T-cell (primary cell): ENCODE data around the gene BET1. TPM values are rescaled to one million over a fixed set of nuclear protein-coding genes. Genes with fewer than 3 reads are reported as not detected.

Experiments
- ATAC-seq, 4 experiments: fragments of 200-7000 bp in 3 of 4; fragments of 150-1000 bp in 1 of 4; cut with Tn5 transposase; replicated peaks in 1 of 4; 1 replicate in 3 of 4; 2 replicates in 1 of 4; pipeline ENCODE4 v1.10.0; 2021; ENCODE audit warnings: moderate library complexity in 3 of 4, mild to moderate bottlenecking in 2 of 4, moderate number of reproducible peaks in 1 of 4
- CTCF ChIA-PET, 2 donors: fragments of 300-600 bp; sonication (Branson Sonifier 250); formaldehyde crosslinking; loops; one replicate each; lab custom pipeline; 2022; ENCODE audit warnings: antibody characterized with exemption in 2 of 2; lab: Charles Lee
- POLR2A ChIA-PET, 2 donors: fragments of 300-600 bp; sonication (Branson Sonifier 250); formaldehyde crosslinking; loops; one replicate each; lab custom pipeline; 2022; ENCODE audit warnings: antibody characterized with exemption in 2 of 2; lab: Charles Lee
- DNase-seq, 35 experiments: peaks; one replicate each; pipeline versions ENCODE4 v3.0.0 to v3.0.0-alpha.2; 2013 to 2023
- H3K27ac ChIP-seq: one replicate; pipeline ENCODE4 v1.5.1; 2013; ENCODE audit warnings: low read length
- H3K27me3 ChIP-seq, 2 experiments: replicated peaks in 1 of 2; 1 replicate in 1 of 2; 2 replicates in 1 of 2; pipeline versions ENCODE4 v1.6.1 to v1.7.0; 2013; ENCODE audit warnings: low read length in 1 of 2, mixed read lengths in 1 of 2; ENCODE audit not compliant: control insufficient read depth in 2 of 2, insufficient read depth in 2 of 2; ENCODE audit errors: extremely low read depth in 1 of 2
- H3K36me3 ChIP-seq, 2 donors: 1 replicate in 1 of 2; 2 replicates in 1 of 2; pipeline versions ENCODE4 v1.6.1 to v1.7.0; 2013; ENCODE audit warnings: low read length in 1 of 2; ENCODE audit not compliant: control insufficient read depth in 2 of 2, insufficient read depth in 1 of 2; ENCODE audit errors: extremely low read depth in 1 of 2
- H3K4me1 ChIP-seq, 2 experiments: 1 replicate in 1 of 2; 2 replicates in 1 of 2; pipeline versions ENCODE4 v1.6.1 to v1.7.0; 2013; ENCODE audit warnings: low read length in 2 of 2, mixed read lengths in 1 of 2; ENCODE audit not compliant: insufficient read depth in 2 of 2, control insufficient read depth in 1 of 2; ENCODE audit errors: extremely low read depth in 1 of 2
- H3K4me3 ChIP-seq, 2 donors: 1 replicate in 1 of 2; 2 replicates in 1 of 2; pipeline versions ENCODE4 v1.5.1 to v1.7.0; 2013; ENCODE audit warnings: mild to moderate bottlenecking in 2 of 2, low read length in 1 of 2, moderate library complexity in 1 of 2; ENCODE audit not compliant: control insufficient read depth in 1 of 2; ENCODE audit errors: extremely low read depth in 1 of 2
- H3K9me3 ChIP-seq: 2 replicates; pipeline ENCODE4 v1.7.0; 2013
- H3K27ac Mint-ChIP-seq, 2 donors: one replicate each; pipeline ENCODE4 v1.8.0; 2020 to 2021; ENCODE audit warnings: mild to moderate bottlenecking in 2 of 2, mixed read lengths in 2 of 2
- H3K27me3 Mint-ChIP-seq, 2 donors: one replicate each; pipeline ENCODE4 v1.8.0; 2021 to 2022; ENCODE audit warnings: mixed read lengths in 2 of 2
- H3K36me3 Mint-ChIP-seq: one replicate; pipeline ENCODE4 v1.8.0; 2021; ENCODE audit warnings: mixed read lengths
- H3K4me1 Mint-ChIP-seq, 3 donors: one replicate each; pipeline ENCODE4 v1.8.0; 2020 to 2022; ENCODE audit warnings: mixed read lengths in 3 of 3, mild to moderate bottlenecking in 1 of 3
- H3K4me3 Mint-ChIP-seq, 3 donors: one replicate each; pipeline ENCODE4 v1.8.0; 2020 to 2022; ENCODE audit warnings: mild to moderate bottlenecking in 3 of 3, mixed read lengths in 3 of 3, moderate library complexity in 3 of 3
- H3K9me3 Mint-ChIP-seq, 3 donors: one replicate each; pipeline ENCODE4 v1.8.0; 2020 to 2022; ENCODE audit warnings: mixed read lengths in 3 of 3
- WGBS: methylation state at CpG from one replicate; pipeline ENCODE4 v1.1.5; 2013; ENCODE audit warnings: missing lambda C conversion rate; ENCODE audit not compliant: insufficient coverage; 5-methylcytosine and 5-hydroxymethylcytosine counted together
- total RNA-seq, 35 experiments: library from RNA in 6 of 35; stranded (reverse) in 6 of 35; fragments of 120-200 nt in 1 of 35; gene quantifications; one replicate each; pipeline versions ENCODE4 v1.2.1 to v1.2.4 and lab custom pipeline; 2013 to 2026

The BET1 gene
- total RNA-seq, 5 donors from 2014 or later (not counting 1 experiment from before 2014, with no cell fraction given): 11.9 to 27.2 (median 25.4) TPM

DNA sequence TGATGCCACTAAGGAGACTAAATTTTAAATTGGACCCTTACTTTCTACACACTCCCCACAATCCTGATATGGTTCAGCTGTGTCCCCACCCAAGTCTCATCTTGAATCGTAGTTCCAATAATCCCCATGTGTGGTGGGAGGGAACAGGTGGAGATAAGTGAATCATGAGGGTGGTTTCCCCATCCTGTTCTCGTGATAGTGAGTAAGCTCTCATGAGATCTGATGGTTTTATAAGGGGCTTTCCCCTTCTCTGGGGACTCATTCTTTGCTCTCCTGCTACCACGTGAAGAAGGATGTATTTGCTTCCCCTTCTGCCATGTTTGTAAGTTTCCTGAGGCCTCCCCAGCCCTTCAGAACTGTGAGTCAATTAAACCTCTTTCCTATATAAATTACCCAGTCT is 18.4 kb upstream of the BET1 start:
- Histone ChIP-seq H3K27ac (no peak overlapping the region), H3K9me3 (no peaks in the 10 kb centered on the region), H3K4me3 (no peak overlapping the region), H3K27me3 (no peaks in the 10 kb centered on the region), H3K4me1 (no peaks in the 10 kb centered on the region), H3K36me3 (no peaks in the 10 kb centered on the region)
- H3K27me3 Mint-ChIP-seq: peaks cover 13 to 27% of the 10 kb centered on the region in 2 donors
- H3K4me3 Mint-ChIP-seq: no peak overlapping the region
- no peaks in the 10 kb centered on the region for H3K36me3 Mint-ChIP-seq
- no peak overlapping the region for H3K27ac Mint-ChIP-seq
- no CpG with 5 or more reads among the region's 3 CpGs for WGBS
- ChIA-PET CTCF (no interaction called here), POLR2A (no interaction called here)
- H3K4me1 Mint-ChIP-seq: no peaks in the 10 kb centered on the region
- H3K9me3 Mint-ChIP-seq: no peaks in the 10 kb centered on the region
- ATAC-seq: no peak
- no peak for DNase-seq

DNA sequence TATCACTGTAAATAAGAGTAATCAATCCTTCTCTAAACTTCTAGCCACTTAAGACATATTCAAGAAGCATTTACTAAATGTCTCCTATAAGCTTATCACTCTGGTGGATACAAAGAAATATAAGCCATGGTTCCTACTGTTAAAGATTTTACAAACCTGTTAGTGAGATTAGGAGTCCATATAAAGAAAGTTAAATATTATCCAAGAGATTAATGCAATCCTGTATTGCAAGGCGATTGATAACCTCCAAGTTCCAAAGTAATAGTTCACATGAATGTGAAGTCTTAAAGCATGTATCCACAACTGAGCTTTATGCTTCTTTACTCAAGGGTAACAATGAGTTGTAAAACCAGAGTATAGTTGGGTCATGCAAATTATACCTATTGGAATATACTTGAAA is 12.6 kb upstream of the BET1 start:
- H3K36me3 ChIP-seq: no peaks in the 10 kb centered on the region
- no peaks in the 10 kb centered on the region for H3K4me1 ChIP-seq
- H3K27ac ChIP-seq: no peak overlapping the region
- no peak overlapping the region for H3K4me3 Mint-ChIP-seq
- POLR2A ChIA-PET: no interaction called here
- ATAC-seq (no peak), DNase-seq (no peak)
- no CpG with 5 or more reads among the region's 1 CpG for WGBS
- no peak overlapping the region for H3K27ac Mint-ChIP-seq
- no peaks in the 10 kb centered on the region for H3K9me3 Mint-ChIP-seq
- no peaks in the 10 kb centered on the region for H3K9me3 ChIP-seq
- peaks cover 22% of the 10 kb centered on the region in 2 donors for H3K27me3 Mint-ChIP-seq
- H3K36me3 Mint-ChIP-seq: no peaks in the 10 kb centered on the region
- H3K4me3 ChIP-seq: no peak overlapping the region
- H3K27me3 ChIP-seq: no peaks in the 10 kb centered on the region
- CTCF ChIA-PET: no interaction called here
- no peaks in the 10 kb centered on the region for H3K4me1 Mint-ChIP-seq

DNA sequence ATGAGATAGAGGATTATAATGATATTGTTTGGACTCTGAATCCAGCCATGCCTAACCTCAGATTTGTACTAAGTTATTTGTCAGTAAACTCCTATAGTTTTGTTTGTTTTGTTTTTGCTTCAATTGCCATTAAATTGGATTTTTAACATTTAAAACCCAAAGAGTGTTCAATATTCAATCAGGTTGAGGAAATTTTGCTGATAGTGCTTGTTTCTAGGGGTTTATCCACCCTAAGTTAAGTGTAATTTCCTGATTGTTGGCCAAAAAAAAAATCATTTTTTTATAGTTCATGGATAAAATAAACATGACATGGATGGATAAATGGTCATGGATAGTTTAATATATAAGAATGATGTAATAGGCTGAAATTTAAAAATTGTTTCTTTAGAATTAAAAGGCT is 11.4 kb upstream of the BET1 start:
- H3K4me1 ChIP-seq: no peaks in the 10 kb centered on the region
- no peaks in the 10 kb centered on the region for H3K36me3 Mint-ChIP-seq
- H3K27me3 Mint-ChIP-seq: peaks cover 22% of the 10 kb centered on the region in 2 donors
- no peaks in the 10 kb centered on the region for H3K27me3 ChIP-seq
- ChIA-PET CTCF (no interaction called here), POLR2A (no interaction called here)
- DNase-seq (no peak), ATAC-seq (no peak)
- no peak overlapping the region for H3K4me3 Mint-ChIP-seq
- H3K9me3 Mint-ChIP-seq: no peaks in the 10 kb centered on the region
- no peaks in the 10 kb centered on the region for H3K36me3 ChIP-seq
- H3K4me3 ChIP-seq: no peak overlapping the region
- no peak overlapping the region for H3K27ac ChIP-seq
- no peaks in the 10 kb centered on the region for H3K9me3 ChIP-seq
- no peaks in the 10 kb centered on the region for H3K4me1 Mint-ChIP-seq
- no peak overlapping the region for H3K27ac Mint-ChIP-seq

DNA sequence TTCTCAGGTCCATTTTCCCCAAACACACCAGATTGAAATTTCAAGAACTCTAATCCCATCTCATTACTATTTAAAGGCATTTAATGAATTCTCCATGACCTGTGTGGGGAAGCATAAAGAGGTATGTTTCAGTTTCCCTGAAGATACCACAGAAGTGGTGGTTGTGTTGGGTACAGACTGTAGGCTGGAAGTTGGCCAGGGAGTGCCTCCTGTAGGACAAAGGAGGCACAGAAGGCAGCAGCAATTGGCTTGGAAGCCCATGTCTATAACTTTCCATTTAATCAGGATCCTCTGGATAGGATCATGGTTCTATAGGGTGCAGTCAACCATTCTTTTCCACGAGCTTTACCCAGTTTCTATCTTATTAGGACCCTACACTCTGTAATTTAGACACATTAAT is 8.6 kb upstream of the BET1 start:
- CTCF ChIA-PET: no interaction called here

DNA sequence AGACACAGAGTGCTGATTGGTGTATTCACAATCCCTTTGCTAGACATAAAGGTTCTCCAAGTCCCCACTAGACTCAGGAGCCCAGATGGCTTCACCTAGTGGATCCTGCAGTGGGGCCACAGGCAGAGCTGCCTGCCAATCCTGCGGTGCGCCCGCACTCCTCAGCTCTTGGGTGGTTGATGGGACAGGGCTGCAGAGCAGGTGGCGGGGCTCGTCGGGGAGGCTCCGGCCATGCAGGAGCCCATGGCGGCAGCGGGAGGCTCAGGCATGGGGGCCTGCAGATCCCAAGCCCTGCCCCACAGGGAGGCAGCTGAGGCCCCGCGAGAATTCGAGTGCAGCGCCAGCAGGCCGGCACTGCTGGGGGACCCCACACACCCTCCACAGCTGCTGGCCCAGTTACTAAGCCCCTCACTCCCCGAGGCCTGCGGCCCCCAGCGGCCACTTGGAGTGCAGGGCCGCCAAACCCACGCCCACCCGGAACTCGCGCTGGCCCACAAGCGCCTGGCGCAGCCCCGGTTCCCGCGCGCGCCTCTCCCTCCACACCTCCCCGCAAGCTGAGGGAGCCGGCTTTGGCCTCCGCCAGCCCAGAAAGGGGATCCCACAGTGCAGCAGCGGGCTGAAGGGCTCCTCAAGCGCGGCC is 7.7 kb upstream of the BET1 start:
- H3K27me3 Mint-ChIP-seq: peaks cover 13 to 15% of the 10 kb centered on the region in 2 donors
- H3K4me1 ChIP-seq: no peaks in the 10 kb centered on the region
- no peaks in the 10 kb centered on the region for H3K36me3 ChIP-seq
- no peaks in the 10 kb centered on the region for H3K4me1 Mint-ChIP-seq
- H3K27me3 ChIP-seq: no peaks in the 10 kb centered on the region
- ATAC-seq (no peak), DNase-seq (peak in 1 of 35 experiments; percentile 4)
- no peak overlapping the region for H3K27ac ChIP-seq
- no peak overlapping the region for H3K4me3 Mint-ChIP-seq
- H3K4me3 ChIP-seq: no peak overlapping the region
- no peak overlapping the region for H3K27ac Mint-ChIP-seq
- CTCF ChIA-PET: no interaction called here
- POLR2A ChIA-PET: interaction anchor here (0.6 to 0.7 kb wide), 2 partner anchors 10 to 17 kb away, joined by 4 read pairs; no protein-coding TSS in a partner anchor
- H3K9me3 Mint-ChIP-seq: no peaks in the 10 kb centered on the region
- WGBS: 90% methylated on average over 29 of the region's 35 CpGs
- no peaks in the 10 kb centered on the region for H3K36me3 Mint-ChIP-seq
- no peaks in the 10 kb centered on the region for H3K9me3 ChIP-seq

More for the DNA sequence above, 8.6 kb upstream of the BET1 start:
- no peak for ATAC-seq
- no peaks in the 10 kb centered on the region for H3K4me1 ChIP-seq
- Mint-ChIP-seq H3K27ac (no peak overlapping the region), H3K36me3 (no peaks in the 10 kb centered on the region), H3K27me3 (peaks cover 13 to 15% of the 10 kb centered on the region in 2 donors), H3K4me1 (no peaks in the 10 kb centered on the region), H3K9me3 (no peaks in the 10 kb centered on the region), H3K4me3 (no peak overlapping the region)
- no peak for DNase-seq
- WGBS: no CpG with 5 or more reads among the region's 1 CpG
- H3K27ac ChIP-seq: no peak overlapping the region
- no peaks in the 10 kb centered on the region for H3K36me3 ChIP-seq
- no peak overlapping the region for H3K4me3 ChIP-seq
- POLR2A ChIA-PET: interaction anchor here in 1 of 2 donors (0.6 kb wide), 1 partner anchor 11 kb away, joined by 4 read pairs; no protein-coding TSS in a partner anchor
- H3K27me3 ChIP-seq: no peaks in the 10 kb centered on the region
- no peaks in the 10 kb centered on the region for H3K9me3 ChIP-seq

DNA sequence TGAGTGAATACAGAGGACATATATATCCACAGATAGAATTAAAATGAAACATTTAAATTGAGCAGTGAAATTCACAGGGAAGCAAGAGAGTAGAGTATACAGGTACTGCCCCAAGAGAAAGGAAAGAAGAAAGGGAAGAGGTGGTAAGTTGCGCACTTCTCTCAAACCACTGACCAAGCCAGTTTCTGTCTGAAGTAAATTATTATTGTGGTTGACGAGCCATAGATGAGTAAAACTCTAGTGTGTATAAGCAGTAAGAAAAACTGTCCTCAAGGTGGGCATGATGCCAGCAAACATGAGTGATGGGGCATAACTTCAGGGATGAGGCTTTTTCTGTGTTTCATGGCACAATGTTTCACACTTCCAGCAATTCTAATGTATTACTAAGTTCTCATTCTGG is 4.4 kb upstream of the BET1 start:
- Mint-ChIP-seq H3K36me3 (no peaks in the 10 kb centered on the region), H3K27ac (no peak overlapping the region), H3K9me3 (no peaks in the 10 kb centered on the region), H3K4me3 (no peak overlapping the region), H3K4me1 (peaks cover 8 to 14% (median 11%) of the 10 kb centered on the region in 3 donors), H3K27me3 (peaks cover 8 to 13% of the 10 kb centered on the region in 2 donors)
- Histone ChIP-seq H3K27ac (no peak overlapping the region), H3K36me3 (no peaks in the 10 kb centered on the region), H3K4me3 (no peak overlapping the region), H3K27me3 (no peaks in the 10 kb centered on the region), H3K9me3 (no peaks in the 10 kb centered on the region), H3K4me1 (peaks cover 4 to 9% of the 10 kb centered on the region in 2 experiments)
- ChIA-PET POLR2A (no interaction called here), CTCF (no interaction called here)
- no CpG with 5 or more reads among the region's 2 CpGs for WGBS
- ATAC-seq (no peak), DNase-seq (no peak)
